ENCODE data around the gene RNF157.

Gene RNF157

GRCh38 chr17:76132574-76133338, 107.5 kb downstream of the RNF157 start (continued):
- 0 out of 2 replicates have a peak, but pooled peaks have one; percentile 32 for TF ChIP-seq ZNF423 (tag by site-specific recombination; IDR thresholded peaks at IDR 0.05)
- peak; percentile 70 for TF ChIP-seq ZFHX2 (tag by site-specific recombination; conservative IDR thresholded peaks at IDR 0.05)
- TF ChIP-seq ZIC2 (tag by site-specific recombination; IDR thresholded peaks at IDR 0.05), result peak; percentile 58
- peak; percentile 84 for TF ChIP-seq EGR2 (tag by site-specific recombination; IDR thresholded peaks at IDR 0.05; ENCODE audit: low read depth)
- TF ChIP-seq BCL11A (tag by site-specific recombination; IDR thresholded peaks at IDR 0.05; ENCODE audit: low read depth), result no peak
- TF ChIP-seq SP2 (tag by site-specific recombination; IDR thresholded peaks at IDR 0.05), result peak; percentile 15; the same call in 1 of the 2 replicates
- TF ChIP-seq MYNN (tag by site-specific recombination; IDR thresholded peaks at IDR 0.05; ENCODE audit: borderline replicate concordance), result no peak
- TF ChIP-seq, protein P1, sequence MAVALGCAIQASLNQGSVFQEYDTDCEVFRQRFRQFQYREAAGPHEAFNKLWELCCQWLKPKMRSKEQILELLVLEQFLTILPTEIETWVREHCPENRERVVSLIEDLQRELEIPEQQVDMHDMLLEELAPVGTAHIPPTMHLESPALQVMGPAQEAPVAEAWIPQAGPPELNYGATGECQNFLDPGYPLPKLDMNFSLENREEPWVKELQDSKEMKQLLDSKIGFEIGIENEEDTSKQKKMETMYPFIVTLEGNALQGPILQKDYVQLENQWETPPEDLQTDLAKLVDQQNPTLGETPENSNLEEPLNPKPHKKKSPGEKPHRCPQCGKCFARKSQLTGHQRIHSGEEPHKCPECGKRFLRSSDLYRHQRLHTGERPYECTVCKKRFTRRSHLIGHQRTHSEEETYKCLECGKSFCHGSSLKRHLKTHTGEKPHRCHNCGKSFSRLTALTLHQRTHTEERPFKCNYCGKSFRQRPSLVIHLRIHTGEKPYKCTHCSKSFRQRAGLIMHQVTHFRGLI (tag by site-specific recombination; IDR thresholded peaks at IDR 0.05), result no peak
- peak; percentile 23; the same call in 1 of the 2 replicates for TF ChIP-seq GLIS2 (tag by site-specific recombination; IDR thresholded peaks at IDR 0.05)
- no peak for TF ChIP-seq ZNF785 (tag by site-specific recombination; IDR thresholded peaks at IDR 0.05)
- TF ChIP-seq IKZF3 (tag by site-specific recombination; IDR thresholded peaks at IDR 0.05), result peak; percentile 46; the same call in 1 of the 2 replicates
- TF ChIP-seq ZNF311 (tag by site-specific recombination; IDR thresholded peaks at IDR 0.05; ENCODE audit: borderline replicate concordance), result no peak
- TF ChIP-seq ZSCAN23 (tag by site-specific recombination; IDR thresholded peaks at IDR 0.05), result no peak
- TF ChIP-seq GLIS1 (tag by site-specific recombination; IDR thresholded peaks at IDR 0.05), result peak; percentile 86
- TF ChIP-seq KLF1 (tag by site-specific recombination; IDR thresholded peaks at IDR 0.05), result peak; percentile 94
- TF ChIP-seq ZNF24 (tag by site-specific recombination; IDR thresholded peaks at IDR 0.05), result no peak

GRCh38 chr17:76131692-76132573, 108.4 kb downstream of the RNF157 start:
- POLR2A ChIA-PET, result interaction anchor here (0.5 to 2.5 kb wide), 6 partner anchors 10 to 379 kb away, joined by 3 to 8 read pairs (median 3); partner anchors contain the start of gene UBALD2
- no peaks in the 10 kb centered on the region for H3K9me3 ChIP-seq (ENCODE audit: control insufficient read depth, insufficient read depth, low read depth, low read length)
- no peaks in the 10 kb centered on the region for H3K36me3 ChIP-seq (ENCODE audit: control insufficient read depth in 2 of 2, insufficient read depth in 1 of 2, low read length in 2 of 2)
- H3K4me1 ChIP-seq (ENCODE audit: control insufficient read depth, insufficient read depth, low read length), result peaks cover 4% of the 10 kb centered on the region
- H3K4me3 ChIP-seq (ENCODE audit: low read depth, low read length), result no peak overlapping the region
- 0 out of 2 replicates have a peak overlapping the region, but pooled peaks have one; percentile 31 for H3K27ac ChIP-seq (ENCODE audit: extremely low read depth, low read depth, low read length)
- TF ChIP-seq YY1 (tag by site-specific recombination; IDR thresholded peaks at IDR 0.05) (no peak), ZNF274 (IDR thresholded peaks at IDR 0.05; ENCODE audit: low read length) (no peak), ZNF274 (tag by site-specific recombination; IDR thresholded peaks at IDR 0.05; ENCODE audit: borderline replicate concordance) (no peak), MYNN (tag by site-specific recombination; IDR thresholded peaks at IDR 0.05; ENCODE audit: borderline replicate concordance) (no peak), EGR2 (tag by site-specific recombination; IDR thresholded peaks at IDR 0.05; ENCODE audit: low read depth) (peak; percentile 94), SP2 (tag by site-specific recombination; IDR thresholded peaks at IDR 0.05) (no peak), ZFHX2 (tag by site-specific recombination; conservative IDR thresholded peaks at IDR 0.05) (peak; percentile 88), ZNF239 (tag by site-specific recombination; IDR thresholded peaks at IDR 0.05) (no peak), ZNF184 (tag by site-specific recombination; IDR thresholded peaks at IDR 0.05) (no peak)
- TF ChIP-seq, protein P1 (tag by site-specific recombination; IDR thresholded peaks at IDR 0.05), result no peak
- CTCF ChIA-PET, result interaction anchor here (0.5 to 2.8 kb wide), 8 partner anchors 10 to 138 kb away, joined by 3 to 14 read pairs (median 6); no protein-coding TSS in a partner anchor

Measured in HEK293 (cell line).